GM23248 (cell line): ENCODE measurements around the gene TM9SF2. TPM values are rescaled to one million over a fixed set of nuclear protein-coding genes. Genes with fewer than 3 reads are reported as not detected.
A peak's percentile ranks its signal among the peaks of the same experiment; 100 is the strongest.
"Not testable (repeated sequence)": the region's sequence is repeated elsewhere in the genome, so short reads cannot be mapped to it uniquely, and the experiment has no call there.

ENCODE experiments used
- DNase-seq: peaks from one replicate; pipeline ENCODE4 v3.0.0-alpha.2; 2015
- H2AFZ ChIP-seq: fragments of 200-600 bp; sonication (generic); 2 replicates; pipeline ENCODE4 v1.6.1; 2016; ENCODE audit warnings: antibody characterized with exemption
- H3F3A ChIP-seq: fragments of 200-600 bp; sonication (generic); 2 replicates; pipeline ENCODE4 v1.6.1; 2016; ENCODE audit warnings: mild to moderate bottlenecking, antibody characterized with exemption, mixed run types; ENCODE audit not compliant: insufficient read depth
- H3K27ac ChIP-seq: fragments of 200-600 bp; sonication (generic); 2 replicates; pipeline ENCODE4 v1.5.1; 2016; ENCODE audit warnings: mild to moderate bottlenecking
- H3K27me3 ChIP-seq: fragments of 200-600 bp; sonication (generic); replicated peaks from 2 replicates; pipeline ENCODE4 v1.6.1; 2016; ENCODE audit warnings: mild to moderate bottlenecking; ENCODE audit not compliant: insufficient read depth
- H3K36me3 ChIP-seq: fragments of 200-600 bp; sonication (generic); 2 replicates; pipeline ENCODE4 v1.6.1; 2016; ENCODE audit warnings: low read depth, mild to moderate bottlenecking
- H3K4me1 ChIP-seq: fragments of 200-600 bp; sonication (generic); 2 replicates; pipeline ENCODE4 v1.6.1; 2016; ENCODE audit warnings: mild to moderate bottlenecking; ENCODE audit not compliant: insufficient read depth
- H3K4me2 ChIP-seq: fragments of 200-600 bp; sonication (generic); one replicate; pipeline ENCODE4 v1.6.1; 2016; ENCODE audit warnings: mild to moderate bottlenecking; ENCODE audit not compliant: unreplicated experiment
- H3K4me3 ChIP-seq: fragments of 200-600 bp; sonication (generic); 2 replicates; pipeline ENCODE4 v1.5.1; 2016; ENCODE audit warnings: mild to moderate bottlenecking
- H3K79me2 ChIP-seq: fragments of 200-600 bp; sonication (generic); 2 replicates; pipeline ENCODE4 v1.6.1; 2016; ENCODE audit warnings: mild to moderate bottlenecking; ENCODE audit not compliant: insufficient read depth
- H3K9ac ChIP-seq: fragments of 200-600 bp; sonication (generic); 2 replicates; pipeline ENCODE4 v1.6.1; 2016; ENCODE audit warnings: mild to moderate bottlenecking
- H3K9me2 ChIP-seq: fragments of 200-600 bp; sonication (generic); 2 replicates; pipeline ENCODE4 v1.6.1; 2016; ENCODE audit warnings: mixed run types, mild to moderate bottlenecking, moderate library complexity; ENCODE audit not compliant: insufficient read depth
- H3K9me3 ChIP-seq: fragments of 200-600 bp; sonication (generic); one replicate; pipeline ENCODE4 v1.6.1; 2017; ENCODE audit warnings: low read depth
- H4K20me1 ChIP-seq: fragments of 200-600 bp; sonication (generic); 2 replicates; pipeline ENCODE4 v1.6.0; 2016; ENCODE audit not compliant: insufficient read depth
- EZH2 ChIP-seq: fragments of 200-600 bp; sonication (generic); IDR thresholded peaks from 2 replicates; pipeline ENCODE4 v1.6.1; 2018; ENCODE audit warnings: antibody characterized with exemption, mild to moderate bottlenecking; ENCODE audit not compliant: insufficient read depth, poor library complexity, severe bottlenecking
- EZH2phosphoT487 ChIP-seq: fragments of 200-600 bp; sonication (generic); IDR thresholded peaks from 2 replicates; pipeline ENCODE4 v1.6.1; 2018; ENCODE audit warnings: antibody characterized with exemption, moderate library complexity, mild to moderate bottlenecking, low read depth; ENCODE audit not compliant: insufficient read depth
- WGBS, 2 experiments: methylation state at CpG; one replicate each; pipeline ENCODE4 v1.1.6; 2015 to 2017; ENCODE audit warnings: low lambda C conversion rate in 2 of 2, low coverage in 1 of 2; ENCODE audit errors: missing lambda C conversion rate in 2 of 2; 5-methylcytosine and 5-hydroxymethylcytosine counted together
- in situ Hi-C: fragments of 300-500 bp; cut with MboI; formaldehyde crosslinking; loops from 2 replicates; pipeline ENCODE4 v1.15.0; 2020
- polyA plus RNA-seq: library from polyadenylated mRNA; unstranded; fragments of >200 nt; fragmentation: Nextera tagmentation; extraction: Ambion mirVana; gene quantifications from 2 replicates; pipeline ENCODE4 v1.2.1, GENCODE V29; 2016
- total RNA-seq: library from RNA; depleted of rRNA; stranded (reverse); fragments of >200 nt; shearing (Covaris generic); gene quantifications from 2 replicates; pipeline ENCODE4 v1.2.3, GENCODE V29; 2014; rRNA removed

Gene TM9SF2
- total RNA-seq (168 and 189 TPM in 2 replicates), polyA plus RNA-seq (156 and 162 TPM in 2 replicates)

DNA sequence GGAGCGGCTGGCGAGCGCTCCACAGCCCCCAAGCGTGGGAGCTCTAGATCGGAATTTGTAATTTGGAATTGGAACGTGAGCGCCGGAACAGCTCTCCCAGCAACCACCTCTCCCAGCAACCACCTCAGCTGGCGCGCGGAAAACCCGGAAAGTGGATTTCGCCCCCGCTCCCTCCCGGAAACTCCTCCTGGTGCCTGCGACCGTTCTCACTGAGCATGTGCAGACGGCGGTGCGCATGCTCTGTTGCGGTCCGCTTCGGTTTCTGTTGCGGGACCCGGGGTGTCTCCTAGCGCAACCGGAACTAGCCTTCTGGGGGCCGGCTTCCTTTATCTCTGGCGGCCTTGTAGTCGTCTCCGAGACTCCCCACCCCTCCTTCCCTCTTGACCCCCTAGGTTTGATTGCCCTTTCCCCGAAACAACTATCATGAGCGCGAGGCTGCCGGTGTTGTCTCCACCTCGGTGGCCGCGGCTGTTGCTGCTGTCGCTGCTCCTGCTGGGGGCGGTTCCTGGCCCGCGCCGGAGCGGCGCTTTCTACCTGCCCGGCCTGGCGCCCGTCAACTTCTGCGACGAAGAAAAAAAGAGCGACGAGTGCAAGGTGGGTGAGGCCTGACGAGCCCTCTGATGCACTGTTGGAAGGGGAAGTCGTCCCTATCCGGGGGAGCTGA lies at the start of gene TM9SF2:
TSS of gene TM9SF2 (plus strand) at position 289 of the 664 bp plus-strand sequence. CDS start at position 424, 135 bp downstream.
- Histone ChIP-seq H3K27ac (peak within 1 kb of the TSS; percentile 76), H3K36me3 (no peaks in the 10 kb centered on the region), H3K4me2 (peak within 1 kb of the TSS; percentile 100), H3K79me2 (peaks cover 51% of the 10 kb centered on the region), H3K4me3 (peak within 1 kb of the TSS; percentile 89), H4K20me1 (peaks cover 4% of the 10 kb centered on the region; the same call in 1 of the 2 replicates), H3F3A (peaks cover 26% of the 10 kb centered on the region), H3K9me2 (no peaks in the 10 kb centered on the region), H3K9ac (peak within 1 kb of the TSS; percentile 93), H3K9me3 (no peaks in the 10 kb centered on the region), H3K27me3 (no peaks in the 10 kb centered on the region), H3K4me1 (peaks cover 41% of the 10 kb centered on the region), H2AFZ (peak within 1 kb of the TSS; percentile 97)
- in situ Hi-C loops = no loop called here
- peak; percentile 97 for DNase-seq
- WGBS, 2 experiments = 0 to 1% methylated on average over 55 of the region's 55 CpGs
- no peak for TF ChIP-seq EZH2
- no peak for TF ChIP-seq EZH2phosphoT487

- DNase-seq = no peak
- no peak for TF ChIP-seq EZH2
- no peak for TF ChIP-seq EZH2phosphoT487
- H3K79me2 ChIP-seq = no peaks in the 10 kb centered on the region
- H3K4me2 ChIP-seq = no peak overlapping the region
- no peak overlapping the region for H3K27ac ChIP-seq
- H3F3A ChIP-seq = peaks cover 15% of the 10 kb centered on the region
- H3K9me3 ChIP-seq = no peaks in the 10 kb centered on the region
- in situ Hi-C loops = no loop called here
- H3K27me3 ChIP-seq = no peaks in the 10 kb centered on the region
- no peak overlapping the region for H2AFZ ChIP-seq
- H3K36me3 ChIP-seq = no peaks in the 10 kb centered on the region
- H4K20me1 ChIP-seq = no peaks in the 10 kb centered on the region
- no peaks in the 10 kb centered on the region for H3K9me2 ChIP-seq
- no peak overlapping the region for H3K4me3 ChIP-seq
- peaks cover 8% of the 10 kb centered on the region; the same call in 1 of the 2 replicates for H3K4me1 ChIP-seq
- WGBS, 2 experiments = 73 to 79% methylated on average over 9 of the region's 9 CpGs
- no peak overlapping the region for H3K9ac ChIP-seq
Measured at GRCh38 chr13:99454518-99455183, 46.6 kb upstream of the TM9SF2 start.

DNA sequence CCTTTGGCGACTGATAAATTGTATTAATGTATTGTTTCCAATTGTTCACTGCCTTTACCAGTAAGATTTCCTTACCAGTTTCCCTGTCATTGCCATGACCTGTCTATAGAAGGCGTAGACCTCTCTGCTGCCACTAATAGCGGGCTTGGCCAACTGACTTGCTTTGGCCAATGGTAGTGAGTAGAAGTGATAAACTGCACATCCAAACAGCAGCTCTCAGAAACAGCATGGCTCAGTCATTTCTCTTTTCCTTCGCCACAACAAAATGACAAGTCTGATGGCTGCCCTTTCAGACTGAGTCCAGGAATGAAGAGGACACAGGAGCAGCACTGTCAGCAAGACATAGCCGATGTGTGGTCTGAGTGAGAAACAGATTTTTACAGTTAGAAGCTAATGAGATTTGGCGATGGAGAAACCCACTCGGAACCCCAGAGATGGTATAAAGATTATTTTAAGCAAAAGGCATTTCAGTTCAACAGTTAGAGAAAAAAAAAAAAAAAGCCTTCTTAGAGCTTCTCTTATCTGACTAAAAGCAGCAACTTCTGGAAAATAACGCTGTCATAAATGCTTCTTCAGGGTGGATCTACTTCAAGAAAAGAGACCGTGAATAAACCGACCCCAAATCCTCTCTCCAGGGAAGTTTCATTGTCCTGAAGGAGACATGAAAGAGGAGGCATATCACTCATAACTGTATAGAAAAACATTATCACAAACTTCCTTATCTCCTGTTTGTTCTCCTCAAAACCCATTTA lies 42.0 kb upstream of the TM9SF2 start:
- Histone ChIP-seq H3K9me3 (no peaks in the 10 kb centered on the region), H3K4me1 (peaks cover 3% of the 10 kb centered on the region), H3K4me3 (no peak overlapping the region), H3K79me2 (no peaks in the 10 kb centered on the region), H3K36me3 (no peaks in the 10 kb centered on the region), H3K27me3 (no peaks in the 10 kb centered on the region), H3K9ac (no peak overlapping the region), H2AFZ (no peak overlapping the region), H4K20me1 (no peaks in the 10 kb centered on the region), H3K9me2 (no peaks in the 10 kb centered on the region), H3K27ac (no peak overlapping the region), H3F3A (peaks cover 4% of the 10 kb centered on the region; the same call in 1 of the 2 replicates), H3K4me2 (no peak overlapping the region)
- 78 to 82% methylated on average over 10 of the region's 10 CpGs for WGBS, 2 experiments
- in situ Hi-C loops = no loop called here
- DNase-seq = no peak
- TF ChIP-seq EZH2phosphoT487 (no peak), EZH2 (no peak)

DNA sequence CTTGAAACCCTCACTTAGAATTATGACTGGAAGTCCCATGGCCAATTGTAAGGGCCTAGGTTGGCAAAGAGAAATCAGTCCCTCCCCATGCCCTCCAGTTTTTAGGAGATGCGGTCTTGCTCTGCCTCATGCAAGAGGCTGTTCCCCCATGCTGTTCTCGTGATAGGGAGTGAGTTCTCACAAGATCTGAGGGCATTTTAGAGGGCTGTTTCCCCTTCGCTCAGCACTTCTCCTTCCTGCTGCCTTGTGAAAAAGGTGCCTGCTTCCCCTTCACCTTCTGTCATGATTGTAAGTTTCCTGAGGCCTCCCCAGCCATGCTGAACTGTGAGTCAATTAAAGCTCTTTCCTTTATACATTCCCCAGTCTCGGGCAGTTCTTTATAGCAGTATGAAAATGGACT lies 40.5 kb upstream of the TM9SF2 start:
- H3K4me1 ChIP-seq, H4K20me1 ChIP-seq, H2AFZ ChIP-seq, H3K4me2 ChIP-seq, H3K27ac ChIP-seq, H3F3A ChIP-seq, H3K9ac ChIP-seq, H3K4me3 ChIP-seq, H3K79me2 ChIP-seq, H3K9me3 ChIP-seq, H3K27me3 ChIP-seq, H3K36me3 ChIP-seq, H3K9me2 ChIP-seq, DNase-seq, in situ Hi-C loops: not testable (repeated sequence)
- 55 to 59% methylated on average over 4 of the region's 4 CpGs for WGBS, 2 experiments
